Peyer's patch (tissue), 4 donors: ENCODE measurements around the gene SMIM43. TPM values are rescaled to one million over a fixed set of nuclear protein-coding genes. Genes with fewer than 3 reads are reported as not detected.

ENCODE experiments used
- DNase-seq, 3 donors: peaks; one replicate each; pipeline ENCODE4 v3.0.0-alpha.2; 2017 to 2019
- H3K27ac ChIP-seq, 4 donors: fragments of 200-600 bp; sonication (generic); one replicate each; pipeline ENCODE4 v1.5.1; 2016 to 2019
- H3K27me3 ChIP-seq, 2 donors: fragments of 200-600 bp; sonication (generic); one replicate each; pipeline ENCODE4 v1.5.1; 2019
- H3K36me3 ChIP-seq, 3 donors: fragments of 200-600 bp; sonication (generic); one replicate each; pipeline ENCODE4 v1.5.1; 2016 to 2019
- H3K4me1 ChIP-seq, 4 donors: fragments of 200-600 bp; sonication (generic); one replicate each; pipeline ENCODE4 v1.5.1; 2016 to 2019
- H3K4me3 ChIP-seq, 4 donors: fragments of 200-600 bp; sonication (generic); 1 replicate in 3 of 4; 2 replicates in 1 of 4; pipeline ENCODE4 v1.5.1; 2016 to 2019; ENCODE audit warnings: mild to moderate bottlenecking in 1 of 4
- H3K9me3 ChIP-seq, 4 donors: fragments of 200-600 bp; sonication (generic); one replicate each; pipeline ENCODE4 v1.5.1; 2016 to 2019; ENCODE audit warnings: mild to moderate bottlenecking in 1 of 4
- POLR2A ChIP-seq, 2 donors: fragments of 450-650 bp; IDR thresholded peaks; one replicate each; pipeline ENCODE4 v1.5.1; 2017; ENCODE audit warnings: antibody characterized with exemption in 2 of 2, mild to moderate bottlenecking in 2 of 2, moderate library complexity in 2 of 2
- total RNA-seq, 4 donors: library from RNA; depleted of rRNA; stranded (reverse); fragments of >200 nt; gene quantifications; one replicate each; pipeline ENCODE4 v1.1.0, GENCODE V29; 2016
- TF ChIP-seq, protein P1 (sequence below), 6 experiments: fragments of 450-650 bp in 4 of 6; fragments of 200-600 bp in 2 of 6; sonication (generic) in 1 of 6; IDR thresholded peaks; one replicate each; pipeline ENCODE4 v1.5.1; 2017 to 2019; ENCODE audit warnings: antibody characterized with exemption in 6 of 6, mild to moderate bottlenecking in 3 of 6, moderate library complexity in 1 of 6

The SMIM43 gene
- total RNA-seq, 4 donors from 2014 or later, result not detected

DNA sequence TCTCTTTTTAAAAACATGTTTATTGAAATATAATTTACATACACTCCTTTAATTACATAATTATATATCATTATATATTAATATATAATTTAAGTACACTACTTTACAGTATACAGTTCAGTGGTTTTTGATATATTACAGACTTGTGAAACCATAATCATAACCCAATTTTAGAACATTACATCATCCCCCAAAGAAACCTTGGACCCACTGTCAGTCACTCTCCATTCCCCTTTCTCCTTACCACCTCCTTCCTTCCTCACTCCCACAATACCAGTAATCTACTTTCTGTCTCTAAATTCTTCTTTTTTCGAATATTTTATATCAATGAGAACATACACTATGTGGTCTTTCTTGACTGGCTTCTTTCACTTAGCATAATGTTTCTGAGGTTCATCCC, 18.2 kb upstream of the SMIM43 start:
- H3K36me3 ChIP-seq, result no peaks in the 10 kb centered on the region
- H3K9me3 ChIP-seq, result no peaks in the 10 kb centered on the region
- DNase-seq, result no peak
- no peak for TF ChIP-seq POLR2A (IDR thresholded peaks at IDR 0.05)
- TF ChIP-seq, protein P1, sequence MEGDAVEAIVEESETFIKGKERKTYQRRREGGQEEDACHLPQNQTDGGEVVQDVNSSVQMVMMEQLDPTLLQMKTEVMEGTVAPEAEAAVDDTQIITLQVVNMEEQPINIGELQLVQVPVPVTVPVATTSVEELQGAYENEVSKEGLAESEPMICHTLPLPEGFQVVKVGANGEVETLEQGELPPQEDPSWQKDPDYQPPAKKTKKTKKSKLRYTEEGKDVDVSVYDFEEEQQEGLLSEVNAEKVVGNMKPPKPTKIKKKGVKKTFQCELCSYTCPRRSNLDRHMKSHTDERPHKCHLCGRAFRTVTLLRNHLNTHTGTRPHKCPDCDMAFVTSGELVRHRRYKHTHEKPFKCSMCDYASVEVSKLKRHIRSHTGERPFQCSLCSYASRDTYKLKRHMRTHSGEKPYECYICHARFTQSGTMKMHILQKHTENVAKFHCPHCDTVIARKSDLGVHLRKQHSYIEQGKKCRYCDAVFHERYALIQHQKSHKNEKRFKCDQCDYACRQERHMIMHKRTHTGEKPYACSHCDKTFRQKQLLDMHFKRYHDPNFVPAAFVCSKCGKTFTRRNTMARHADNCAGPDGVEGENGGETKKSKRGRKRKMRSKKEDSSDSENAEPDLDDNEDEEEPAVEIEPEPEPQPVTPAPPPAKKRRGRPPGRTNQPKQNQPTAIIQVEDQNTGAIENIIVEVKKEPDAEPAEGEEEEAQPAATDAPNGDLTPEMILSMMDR (IDR thresholded peaks at IDR 0.05), result no peak
- no peak overlapping the region for H3K27ac ChIP-seq
- H3K4me1 ChIP-seq, result no peaks in the 10 kb centered on the region
- H3K4me3 ChIP-seq, result no peak overlapping the region
- H3K27me3 ChIP-seq, result no peaks in the 10 kb centered on the region

DNA sequence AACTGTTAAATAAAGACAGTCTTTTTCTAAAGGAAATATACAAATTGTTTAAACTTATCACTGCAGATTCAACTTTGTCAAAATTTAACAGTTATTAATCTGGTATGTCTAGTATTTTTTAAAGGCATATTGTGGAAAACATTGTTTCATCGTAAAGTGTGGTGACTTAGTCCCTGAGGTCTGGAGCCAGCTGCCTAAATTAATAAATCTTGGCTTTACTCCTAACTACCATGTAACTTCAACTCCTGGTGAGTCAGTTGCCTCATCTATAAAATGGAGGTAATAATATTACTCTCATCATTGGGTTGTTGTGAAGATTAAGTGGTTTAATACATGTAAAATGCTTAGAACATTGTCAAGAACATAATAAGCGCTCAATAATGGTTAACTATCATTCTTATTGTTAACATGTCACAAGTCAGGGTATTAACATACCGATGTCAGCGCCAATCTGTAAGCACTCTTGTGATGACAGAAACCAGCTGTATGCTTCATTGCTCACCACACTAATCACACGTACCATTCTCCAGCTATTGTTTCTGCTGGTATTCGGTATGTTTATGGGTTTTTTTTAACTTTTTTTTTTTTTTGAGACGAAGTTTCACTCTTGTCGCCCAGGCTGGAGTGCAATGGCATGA, 14.1 kb upstream of the SMIM43 start:
- Histone ChIP-seq H3K4me3 (no peak overlapping the region), H3K36me3 (no peaks in the 10 kb centered on the region), H3K9me3 (no peaks in the 10 kb centered on the region), H3K27me3 (no peaks in the 10 kb centered on the region), H3K4me1 (no peaks in the 10 kb centered on the region), H3K27ac (no peak overlapping the region)
- TF ChIP-seq, protein P1 (IDR thresholded peaks at IDR 0.05), result no peak
- no peak for TF ChIP-seq POLR2A (IDR thresholded peaks at IDR 0.05)
- DNase-seq, result no peak

DNA sequence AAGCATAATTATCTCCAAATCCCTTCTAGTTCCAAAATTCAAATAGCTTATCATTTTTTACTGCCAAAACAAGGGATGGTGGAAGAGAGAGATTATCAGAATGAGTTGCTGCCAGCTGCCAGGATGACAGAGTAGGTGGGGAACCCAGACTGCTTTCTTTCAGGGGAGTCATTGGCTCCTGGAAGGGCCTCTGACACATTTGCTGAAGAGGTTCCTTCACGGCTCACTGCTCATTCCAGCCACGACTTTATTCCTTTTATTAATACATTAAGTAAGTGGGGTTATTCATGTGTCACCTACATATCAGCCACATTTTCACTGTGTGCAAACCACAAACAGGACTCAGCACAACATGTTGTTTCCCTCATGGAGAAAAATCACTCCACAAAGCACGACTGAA, 12.7 kb upstream of the SMIM43 start:
- Histone ChIP-seq H3K4me3 (no peak overlapping the region), H3K9me3 (no peaks in the 10 kb centered on the region), H3K4me1 (no peaks in the 10 kb centered on the region), H3K36me3 (no peaks in the 10 kb centered on the region), H3K27me3 (no peaks in the 10 kb centered on the region), H3K27ac (no peak overlapping the region)
- DNase-seq, result no peak
- TF ChIP-seq POLR2A (IDR thresholded peaks at IDR 0.05), result no peak
- TF ChIP-seq, protein P1 (IDR thresholded peaks at IDR 0.05), result no peak

DNA sequence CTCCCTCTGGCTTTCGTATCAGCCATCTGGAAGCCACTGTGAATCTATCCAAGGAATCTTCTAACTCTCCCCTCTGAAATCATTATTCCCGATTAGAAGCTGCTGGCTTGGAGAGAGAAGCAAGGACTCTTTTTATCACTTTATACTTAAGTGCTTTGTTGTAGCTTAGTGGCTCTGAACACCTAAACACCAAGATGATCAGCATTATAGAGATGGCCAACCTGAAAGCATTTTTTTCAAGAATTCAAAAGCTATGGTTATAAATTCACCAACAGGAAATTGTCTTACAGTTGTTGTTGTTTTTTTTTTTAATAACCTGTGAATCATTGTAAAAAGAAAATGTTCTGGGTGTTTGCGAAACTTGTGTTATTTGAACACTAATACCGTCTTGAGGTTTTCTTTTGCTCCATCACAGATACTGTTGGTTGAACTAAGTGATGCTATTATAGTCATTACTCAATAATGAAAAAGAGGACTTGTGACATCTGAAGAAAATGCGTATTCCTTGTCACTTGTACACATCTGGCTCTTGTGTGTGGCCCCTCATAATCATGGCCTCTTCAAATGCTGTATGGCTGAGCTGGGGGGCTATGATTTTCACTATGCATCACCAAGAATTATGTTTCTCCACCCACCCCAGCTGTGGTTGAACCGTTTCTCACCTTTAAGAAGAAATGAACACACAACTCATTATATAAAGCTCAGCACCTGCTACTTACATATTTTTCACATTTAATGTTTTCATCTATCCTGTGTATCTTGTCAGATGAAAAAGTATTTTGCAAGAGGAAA, 11.8 kb upstream of the SMIM43 start:
- Histone ChIP-seq H3K27ac (no peak overlapping the region), H3K4me3 (no peak overlapping the region), H3K9me3 (no peaks in the 10 kb centered on the region), H3K4me1 (no peaks in the 10 kb centered on the region), H3K27me3 (no peaks in the 10 kb centered on the region), H3K36me3 (no peaks in the 10 kb centered on the region)
- TF ChIP-seq, protein P1 (IDR thresholded peaks at IDR 0.05), result no peak
- TF ChIP-seq POLR2A (IDR thresholded peaks at IDR 0.05), result no peak
- no peak for DNase-seq

DNA sequence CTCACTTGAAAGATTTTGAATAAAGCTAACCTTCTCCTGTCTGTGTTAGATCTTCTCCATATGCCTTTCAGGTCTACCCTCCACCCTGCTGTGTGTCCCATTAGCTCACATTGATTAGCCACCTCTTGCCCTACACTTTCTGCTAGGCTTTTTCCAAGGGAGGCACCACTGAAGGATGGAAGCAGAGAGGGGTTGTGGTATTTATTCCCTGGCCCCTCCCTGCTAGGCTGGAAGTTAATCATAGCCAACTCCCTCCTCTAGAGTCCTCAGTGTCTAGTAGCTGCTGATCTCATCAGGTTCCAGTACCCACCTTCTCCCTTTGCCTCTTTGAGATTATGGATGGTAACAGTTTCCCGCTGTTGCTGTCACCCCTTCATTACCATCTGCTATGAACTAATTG, 8.9 kb upstream of the SMIM43 start:
- Histone ChIP-seq H3K4me3 (no peak overlapping the region), H3K36me3 (no peaks in the 10 kb centered on the region), H3K27me3 (no peaks in the 10 kb centered on the region), H3K27ac (no peak overlapping the region), H3K4me1 (no peaks in the 10 kb centered on the region), H3K9me3 (no peaks in the 10 kb centered on the region)
- DNase-seq, result no peak
- TF ChIP-seq, protein P1 (IDR thresholded peaks at IDR 0.05), result no peak
- no peak for TF ChIP-seq POLR2A (IDR thresholded peaks at IDR 0.05)
